GM12878 (cell line): ENCODE data around the gene ALG2. TPM values are rescaled to one million over a fixed set of nuclear protein-coding genes. Genes with fewer than 3 reads are reported as not detected.

ENCODE experiments used
- HCFC1 ChIP-seq: fragments of 150-350 bp; IDR thresholded peaks from 2 replicates; pipeline ENCODE4 v1.6.1; 2014; ENCODE audit warnings: low read length
- JUND ChIP-seq: IDR thresholded peaks from 2 replicates; pipeline ENCODE4 v1.6.1; 2012; ENCODE audit warnings: low read depth, mild to moderate bottlenecking, low read length, improper control_type of control experiment, moderate library complexity
- STAT1 ChIP-seq: fragments of 450-650 bp; conservative IDR thresholded peaks from 2 replicates; pipeline ENCODE4 v1.6.1; 2014; ENCODE audit warnings: antibody characterized with exemption, mild to moderate bottlenecking
- polyA plus RNA-seq, 11 experiments: library from polyadenylated mRNA; depleted of rRNA in 4 of 11; unstranded in 6 of 11; stranded (reverse) in 5 of 11; fragments of >200 nt; fragmentation: Nextera tagmentation in 4 of 11; fragmentation: Illumina TruSeq in 1 of 11; extraction: Ambion mirVana in 4 of 11; extraction: Trizol in 1 of 11; gene quantifications; 1 replicate in 1 of 11; 2 replicates in 10 of 11; pipeline versions ENCODE4 v1.2.1 to v1.2.3, GENCODE V29; 2011 to 2016; ENCODE audit warnings: inconsistent platforms in 2 of 11, missing spikeins in 2 of 11, low read depth in 1 of 11
- total RNA-seq, 4 experiments: library from RNA; depleted of rRNA in 3 of 4; stranded (reverse); fragments of >200 nt in 3 of 4; fragmentation: Illumina TruSeq in 1 of 4; extraction: Trizol in 1 of 4; gene quantifications; 2 replicates each; pipeline versions ENCODE4 v1.2.1 to v1.2.3, GENCODE V29; 2013 to 2021
- TF ChIP-seq, protein P1 (sequence below): fragments of 450-650 bp; IDR thresholded peaks from 2 replicates; pipeline ENCODE4 v1.6.1; 2017; ENCODE audit warnings: mild to moderate bottlenecking, moderate library complexity
- TF ChIP-seq, protein P2 (sequence below): IDR thresholded peaks from 2 replicates; pipeline ENCODE4 v1.6.1; 2012; ENCODE audit warnings: mild to moderate bottlenecking, low read depth, low read length

The ALG2 gene
- total and polyA plus RNA-seq, 10 of the 15 experiments (the other 5 are each of a cell fraction or from before 2014, with no cell fraction given) = 8.8 to 52.5 (median 38.6) TPM

GRCh38 chr9:99244344-99245260, 22.9 kb upstream of the ALG2 start (continued):
- TF ChIP-seq, protein P1, sequence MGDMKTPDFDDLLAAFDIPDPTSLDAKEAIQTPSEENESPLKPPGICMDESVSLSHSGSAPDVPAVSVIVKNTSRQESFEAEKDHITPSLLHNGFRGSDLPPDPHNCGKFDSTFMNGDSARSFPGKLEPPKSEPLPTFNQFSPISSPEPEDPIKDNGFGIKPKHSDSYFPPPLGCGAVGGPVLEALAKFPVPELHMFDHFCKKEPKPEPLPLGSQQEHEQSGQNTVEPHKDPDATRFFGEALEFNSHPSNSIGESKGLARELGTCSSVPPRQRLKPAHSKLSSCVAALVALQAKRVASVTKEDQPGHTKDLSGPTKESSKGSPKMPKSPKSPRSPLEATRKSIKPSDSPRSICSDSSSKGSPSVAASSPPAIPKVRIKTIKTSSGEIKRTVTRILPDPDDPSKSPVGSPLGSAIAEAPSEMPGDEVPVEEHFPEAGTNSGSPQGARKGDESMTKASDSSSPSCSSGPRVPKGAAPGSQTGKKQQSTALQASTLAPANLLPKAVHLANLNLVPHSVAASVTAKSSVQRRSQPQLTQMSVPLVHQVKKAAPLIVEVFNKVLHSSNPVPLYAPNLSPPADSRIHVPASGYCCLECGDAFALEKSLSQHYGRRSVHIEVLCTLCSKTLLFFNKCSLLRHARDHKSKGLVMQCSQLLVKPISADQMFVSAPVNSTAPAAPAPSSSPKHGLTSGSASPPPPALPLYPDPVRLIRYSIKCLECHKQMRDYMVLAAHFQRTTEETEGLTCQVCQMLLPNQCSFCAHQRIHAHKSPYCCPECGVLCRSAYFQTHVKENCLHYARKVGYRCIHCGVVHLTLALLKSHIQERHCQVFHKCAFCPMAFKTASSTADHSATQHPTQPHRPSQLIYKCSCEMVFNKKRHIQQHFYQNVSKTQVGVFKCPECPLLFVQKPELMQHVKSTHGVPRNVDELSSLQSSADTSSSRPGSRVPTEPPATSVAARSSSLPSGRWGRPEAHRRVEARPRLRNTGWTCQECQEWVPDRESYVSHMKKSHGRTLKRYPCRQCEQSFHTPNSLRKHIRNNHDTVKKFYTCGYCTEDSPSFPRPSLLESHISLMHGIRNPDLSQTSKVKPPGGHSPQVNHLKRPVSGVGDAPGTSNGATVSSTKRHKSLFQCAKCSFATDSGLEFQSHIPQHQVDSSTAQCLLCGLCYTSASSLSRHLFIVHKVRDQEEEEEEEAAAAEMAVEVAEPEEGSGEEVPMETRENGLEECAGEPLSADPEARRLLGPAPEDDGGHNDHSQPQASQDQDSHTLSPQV = peak; percentile 81; the same call in 1 of the 2 replicates
- TF ChIP-seq, protein P2, sequence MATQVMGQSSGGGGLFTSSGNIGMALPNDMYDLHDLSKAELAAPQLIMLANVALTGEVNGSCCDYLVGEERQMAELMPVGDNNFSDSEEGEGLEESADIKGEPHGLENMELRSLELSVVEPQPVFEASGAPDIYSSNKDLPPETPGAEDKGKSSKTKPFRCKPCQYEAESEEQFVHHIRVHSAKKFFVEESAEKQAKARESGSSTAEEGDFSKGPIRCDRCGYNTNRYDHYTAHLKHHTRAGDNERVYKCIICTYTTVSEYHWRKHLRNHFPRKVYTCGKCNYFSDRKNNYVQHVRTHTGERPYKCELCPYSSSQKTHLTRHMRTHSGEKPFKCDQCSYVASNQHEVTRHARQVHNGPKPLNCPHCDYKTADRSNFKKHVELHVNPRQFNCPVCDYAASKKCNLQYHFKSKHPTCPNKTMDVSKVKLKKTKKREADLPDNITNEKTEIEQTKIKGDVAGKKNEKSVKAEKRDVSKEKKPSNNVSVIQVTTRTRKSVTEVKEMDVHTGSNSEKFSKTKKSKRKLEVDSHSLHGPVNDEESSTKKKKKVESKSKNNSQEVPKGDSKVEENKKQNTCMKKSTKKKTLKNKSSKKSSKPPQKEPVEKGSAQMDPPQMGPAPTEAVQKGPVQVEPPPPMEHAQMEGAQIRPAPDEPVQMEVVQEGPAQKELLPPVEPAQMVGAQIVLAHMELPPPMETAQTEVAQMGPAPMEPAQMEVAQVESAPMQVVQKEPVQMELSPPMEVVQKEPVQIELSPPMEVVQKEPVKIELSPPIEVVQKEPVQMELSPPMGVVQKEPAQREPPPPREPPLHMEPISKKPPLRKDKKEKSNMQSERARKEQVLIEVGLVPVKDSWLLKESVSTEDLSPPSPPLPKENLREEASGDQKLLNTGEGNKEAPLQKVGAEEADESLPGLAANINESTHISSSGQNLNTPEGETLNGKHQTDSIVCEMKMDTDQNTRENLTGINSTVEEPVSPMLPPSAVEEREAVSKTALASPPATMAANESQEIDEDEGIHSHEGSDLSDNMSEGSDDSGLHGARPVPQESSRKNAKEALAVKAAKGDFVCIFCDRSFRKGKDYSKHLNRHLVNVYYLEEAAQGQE = no peak
- TF ChIP-seq JUND (no peak), HCFC1 (no peak), STAT1 (no peak)
